Measurements from ENCODE around the gene ATF3.

The ATF3 gene

GRCh38 chr1:212667223-212668139 lies 58.9 kb downstream of the ATF3 start:
- Histone ChIP-seq H2AFZ (ENCODE audit: low read length) (no peak overlapping the region), H3K4me3 (ENCODE audit: low read depth, low read length, poor library complexity, severe bottlenecking) (no peak overlapping the region), H3K27ac (ENCODE audit: low read depth, low read length, poor library complexity, severe bottlenecking) (no peak overlapping the region), H3K4me1 (ENCODE audit: insufficient read depth, low read length, severe bottlenecking) (peaks cover 4% of the 10 kb centered on the region), H3F3A (ENCODE audit: insufficient read depth, low read length) (no peaks in the 10 kb centered on the region), H3K9me3 (ENCODE audit: low read length) (no peaks in the 10 kb centered on the region), H3K9me2 (ENCODE audit: low read depth, low read length) (no peaks in the 10 kb centered on the region), H3K9ac (ENCODE audit: low read length) (no peak overlapping the region), H4K20me1 (ENCODE audit: insufficient read depth, low read length) (no peaks in the 10 kb centered on the region), H3K4me2 (ENCODE audit: low read length) (no peak overlapping the region), H3K27me3 (ENCODE audit: insufficient read depth, low read length) (no peaks in the 10 kb centered on the region; the same call in 1 of the 2 replicates), H3K36me3 (ENCODE audit: insufficient read depth, low read length) (no peaks in the 10 kb centered on the region), H3K79me2 (ENCODE audit: insufficient read depth, low read length) (no peaks in the 10 kb centered on the region)
- TF ChIP-seq CTCF (IDR thresholded peaks at IDR 0.05; ENCODE audit: low read length) = no peak
- TF ChIP-seq EZH2 (IDR thresholded peaks at IDR 0.05; ENCODE audit: borderline replicate concordance, low read length) = no peak

- H3K4me2 ChIP-seq (ENCODE audit: low read length) = no peak overlapping the region
- TF ChIP-seq EZH2 (IDR thresholded peaks at IDR 0.05; ENCODE audit: borderline replicate concordance, low read length) (no peak), CTCF (IDR thresholded peaks at IDR 0.05; ENCODE audit: low read length) (no peak)
- no peak overlapping the region for H3K27ac ChIP-seq (ENCODE audit: low read depth, low read length, poor library complexity, severe bottlenecking)
- no peaks in the 10 kb centered on the region for H3F3A ChIP-seq (ENCODE audit: insufficient read depth, low read length)
- H3K4me3 ChIP-seq (ENCODE audit: low read depth, low read length, poor library complexity, severe bottlenecking) = no peak overlapping the region
- no peaks in the 10 kb centered on the region; the same call in 1 of the 2 replicates for H3K27me3 ChIP-seq (ENCODE audit: insufficient read depth, low read length)
- H3K9me3 ChIP-seq (ENCODE audit: low read length) = no peaks in the 10 kb centered on the region
- no peaks in the 10 kb centered on the region for H4K20me1 ChIP-seq (ENCODE audit: insufficient read depth, low read length)
- no peaks in the 10 kb centered on the region for H3K79me2 ChIP-seq (ENCODE audit: insufficient read depth, low read length)
- peaks cover 4% of the 10 kb centered on the region for H3K4me1 ChIP-seq (ENCODE audit: insufficient read depth, low read length, severe bottlenecking)
- H3K9ac ChIP-seq (ENCODE audit: low read length) = no peak overlapping the region
- H3K9me2 ChIP-seq (ENCODE audit: low read depth, low read length) = no peaks in the 10 kb centered on the region
- no peak overlapping the region for H2AFZ ChIP-seq (ENCODE audit: low read length)
- no peaks in the 10 kb centered on the region for H3K36me3 ChIP-seq (ENCODE audit: insufficient read depth, low read length)
Measured at GRCh38 chr1:212668477-212668876, 59.9 kb downstream of the ATF3 start.

- no peak overlapping the region for H2AFZ ChIP-seq (ENCODE audit: low read length)
- peak; percentile 56; the same call in 1 of the 2 replicates for TF ChIP-seq CTCF (IDR thresholded peaks at IDR 0.05; ENCODE audit: low read length)
- no peak for TF ChIP-seq EZH2 (IDR thresholded peaks at IDR 0.05; ENCODE audit: borderline replicate concordance, low read length)
- no peaks in the 10 kb centered on the region for H3K79me2 ChIP-seq (ENCODE audit: insufficient read depth, low read length)
- H3K27me3 ChIP-seq (ENCODE audit: insufficient read depth, low read length) = no peaks in the 10 kb centered on the region; the same call in 1 of the 2 replicates
- peaks cover 4% of the 10 kb centered on the region for H3K4me1 ChIP-seq (ENCODE audit: insufficient read depth, low read length, severe bottlenecking)
- no peaks in the 10 kb centered on the region for H4K20me1 ChIP-seq (ENCODE audit: insufficient read depth, low read length)
- no peaks in the 10 kb centered on the region for H3K9me2 ChIP-seq (ENCODE audit: low read depth, low read length)
- H3K9me3 ChIP-seq (ENCODE audit: low read length) = no peaks in the 10 kb centered on the region
- H3K4me3 ChIP-seq (ENCODE audit: low read depth, low read length, poor library complexity, severe bottlenecking) = no peak overlapping the region
- no peaks in the 10 kb centered on the region for H3K36me3 ChIP-seq (ENCODE audit: insufficient read depth, low read length)
- H3K27ac ChIP-seq (ENCODE audit: low read depth, low read length, poor library complexity, severe bottlenecking) = no peak overlapping the region
- no peaks in the 10 kb centered on the region for H3F3A ChIP-seq (ENCODE audit: insufficient read depth, low read length)
- H3K4me2 ChIP-seq (ENCODE audit: low read length) = no peak overlapping the region
- no peak overlapping the region for H3K9ac ChIP-seq (ENCODE audit: low read length)
Measured at GRCh38 chr1:212669102-212669501, 60.5 kb downstream of the ATF3 start.

Measured in OCI-LY1 (cell line).